GM21786 (cell line): ENCODE measurements around the gene ZNF532.

Experiments used
- ATAC-seq: cut with Tn5 transposase; IDR thresholded peaks from one replicate; pipeline ENCODE4 v1.9.1; 2021; ENCODE audit not compliant: unreplicated experiment

Gene ZNF532

DNA sequence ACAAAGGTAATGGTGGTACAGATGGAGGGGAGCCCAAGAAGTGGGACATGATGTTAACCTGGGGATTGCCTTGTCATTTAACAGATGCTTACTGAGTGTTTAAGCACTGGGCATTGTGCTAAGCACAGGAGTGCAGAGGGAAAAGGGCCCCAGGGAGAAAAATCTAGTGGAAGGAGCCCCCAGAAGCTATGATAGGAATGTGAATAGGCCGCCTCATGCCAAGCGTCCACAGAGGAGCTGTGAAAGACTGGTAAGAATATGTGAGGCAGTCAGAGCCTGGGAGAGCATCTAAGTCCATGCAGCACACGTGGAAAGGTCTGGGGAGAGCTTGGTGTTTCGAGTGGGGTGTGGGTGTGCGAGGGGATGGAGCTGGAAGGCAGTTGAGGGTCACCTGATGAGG lies 5.5 kb downstream of the ZNF532 start:
- no peak for ATAC-seq

DNA sequence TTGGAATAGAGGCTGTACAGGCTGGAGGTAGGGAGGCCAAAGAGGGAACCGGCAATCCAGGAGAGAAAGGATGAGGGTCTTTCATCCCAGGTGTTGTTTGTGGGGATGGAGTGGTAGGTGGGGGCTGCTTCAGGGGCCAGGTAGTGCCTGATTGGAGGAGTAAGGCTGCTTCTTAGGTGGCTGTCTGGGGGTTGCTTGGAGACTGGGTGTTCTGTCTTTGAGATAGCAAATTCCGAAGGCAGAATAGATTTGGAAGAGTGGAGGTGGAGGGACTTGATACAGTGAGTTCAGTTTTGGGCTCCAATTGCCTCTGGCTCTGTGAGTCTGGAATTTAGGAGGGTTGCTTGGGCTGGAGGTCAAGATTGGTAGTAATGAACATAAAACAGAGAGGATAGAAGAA lies 5.9 kb downstream of the ZNF532 start:
- ATAC-seq = no peak

DNA sequence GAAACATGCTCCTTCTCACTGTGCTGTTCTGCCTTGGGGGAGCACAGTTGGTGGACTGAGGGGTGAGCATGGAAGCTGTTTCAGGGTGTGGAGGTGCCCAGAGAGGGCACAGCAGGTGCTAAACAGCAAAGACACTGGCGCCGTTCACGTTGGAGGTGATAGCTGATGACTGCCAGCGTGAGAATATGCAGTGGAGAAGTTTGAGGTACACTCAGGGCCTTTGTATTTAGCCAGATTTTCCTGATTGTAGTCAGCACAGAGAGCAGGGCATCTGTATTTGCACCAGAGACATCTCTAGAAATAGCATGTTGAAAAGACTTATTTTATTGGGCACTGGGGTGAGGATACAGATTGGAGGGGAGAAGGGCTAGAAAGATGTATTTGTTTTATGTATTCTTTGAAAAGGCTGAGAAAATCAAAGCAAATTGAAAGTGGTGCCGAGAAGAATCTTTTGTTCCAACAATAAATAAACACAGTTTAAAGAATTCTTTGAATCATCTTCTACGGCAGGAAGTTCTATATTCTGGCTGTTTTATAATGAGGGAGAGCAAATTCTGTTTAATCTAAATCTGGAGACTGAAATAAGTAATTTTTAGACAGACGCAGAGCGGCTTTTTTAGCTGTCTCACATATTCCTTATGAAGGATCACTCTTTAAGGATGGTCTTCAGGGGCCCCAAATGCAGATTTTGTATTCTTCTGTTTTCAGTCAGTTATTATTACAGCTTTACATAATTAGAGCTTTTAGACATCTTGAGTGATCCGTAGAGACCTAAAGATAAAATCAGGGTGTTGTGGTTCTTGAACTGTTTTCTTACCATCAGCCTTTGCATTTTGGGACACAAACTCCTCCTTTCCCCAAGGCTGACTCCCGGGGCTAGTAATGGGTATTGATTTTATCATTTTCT lies 7.1 kb downstream of the ZNF532 start:
- no peak for ATAC-seq

DNA sequence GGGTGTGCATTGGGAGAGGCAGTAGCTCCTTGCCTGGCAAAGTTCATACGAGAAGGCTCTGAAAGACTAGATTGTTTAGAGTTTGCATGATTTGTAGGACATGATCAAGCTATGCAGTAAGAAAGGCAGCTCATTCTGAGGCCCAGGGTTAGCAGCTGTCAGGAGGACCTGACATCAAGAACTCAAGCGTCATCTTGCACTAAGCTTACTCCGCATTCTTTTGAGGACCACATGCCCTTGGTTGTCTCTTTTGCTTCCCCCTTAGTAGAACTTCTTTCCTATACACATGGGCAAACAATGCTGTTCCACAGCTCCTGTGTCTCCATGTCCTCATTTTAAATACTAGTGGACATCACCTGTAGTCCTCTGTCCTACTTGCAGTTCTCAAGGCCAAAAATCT lies 14.0 kb downstream of the ZNF532 start:
- no peak for ATAC-seq

DNA sequence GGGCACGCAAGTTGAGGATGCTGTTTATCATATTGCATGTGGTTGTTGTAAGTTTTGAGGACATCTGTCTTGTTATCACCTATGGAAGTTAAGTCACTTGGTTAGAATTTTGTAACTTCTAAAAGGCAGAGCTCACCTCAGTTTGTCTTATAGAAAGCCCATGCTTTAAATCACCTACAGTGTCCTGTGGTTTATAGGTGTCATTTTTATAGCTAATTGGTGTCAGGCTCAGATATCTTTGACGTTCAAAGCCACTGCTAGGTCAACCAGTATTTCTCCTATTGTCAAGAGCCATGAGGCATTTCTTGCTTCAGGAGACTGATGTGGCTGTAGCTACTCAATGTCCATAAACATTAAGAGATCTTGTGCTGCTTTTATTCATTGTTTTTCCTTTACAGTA lies 16.8 kb downstream of the ZNF532 start:
- ATAC-seq = no peak

DNA sequence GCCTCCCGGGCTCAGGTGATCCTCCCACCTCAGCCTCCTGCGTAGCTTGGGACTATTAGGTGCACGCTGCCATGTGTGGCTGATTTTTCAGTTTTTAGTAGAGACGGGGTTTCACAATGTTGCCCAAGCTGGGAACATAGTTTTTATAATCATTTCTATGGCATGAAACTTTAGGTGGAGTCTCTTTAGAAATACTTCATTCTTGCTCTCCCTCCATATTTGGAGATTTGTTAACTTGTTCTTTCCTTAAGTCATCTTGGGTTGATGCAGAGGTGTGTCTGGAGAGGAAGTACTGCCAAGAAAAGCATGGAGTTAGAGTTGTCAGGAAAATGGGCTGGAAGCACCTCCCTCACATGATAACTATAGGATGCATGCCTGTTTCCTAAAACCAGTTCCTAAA lies 17.4 kb downstream of the ZNF532 start:
- no peak for ATAC-seq

DNA sequence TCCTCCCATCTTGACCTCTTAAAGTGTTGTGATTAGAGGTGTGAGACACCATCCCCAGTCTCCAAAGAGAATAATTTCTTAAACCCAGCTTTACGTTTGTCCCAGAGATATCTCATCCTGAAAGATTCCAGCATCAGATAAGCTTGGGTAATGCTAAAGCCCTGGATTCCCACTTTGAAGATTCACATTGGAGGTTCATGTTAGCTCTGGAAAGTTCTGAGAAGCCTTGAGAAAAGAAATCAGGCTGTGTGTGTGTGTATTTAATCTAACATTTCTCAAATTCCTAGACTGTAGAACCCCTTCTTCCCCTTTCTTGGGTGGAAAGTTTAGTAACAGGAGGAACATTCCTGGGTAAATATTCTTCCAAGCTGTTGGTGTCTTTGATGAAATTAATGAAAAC lies 18.0 kb downstream of the ZNF532 start:
- ATAC-seq = no peak

DNA sequence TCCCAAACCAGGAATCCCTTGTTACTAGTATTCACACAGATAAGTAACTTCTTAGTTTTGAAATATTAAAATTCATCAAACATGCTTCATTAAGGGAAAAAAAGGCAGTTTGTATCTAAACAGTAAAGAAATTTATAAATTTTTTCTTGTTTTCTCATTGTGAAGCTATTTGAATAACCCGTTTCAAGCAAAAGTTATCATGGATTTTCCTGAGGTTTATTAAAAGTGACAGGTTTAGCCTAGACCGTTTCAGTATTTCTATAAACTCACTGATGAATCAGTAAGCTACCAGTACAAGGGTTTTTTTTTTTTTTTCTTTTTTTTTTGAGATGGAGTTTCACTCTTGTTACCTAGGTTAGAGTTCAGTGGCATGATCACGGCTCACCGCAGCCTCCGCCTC lies 20.0 kb downstream of the ZNF532 start:
- ATAC-seq = no peak

DNA sequence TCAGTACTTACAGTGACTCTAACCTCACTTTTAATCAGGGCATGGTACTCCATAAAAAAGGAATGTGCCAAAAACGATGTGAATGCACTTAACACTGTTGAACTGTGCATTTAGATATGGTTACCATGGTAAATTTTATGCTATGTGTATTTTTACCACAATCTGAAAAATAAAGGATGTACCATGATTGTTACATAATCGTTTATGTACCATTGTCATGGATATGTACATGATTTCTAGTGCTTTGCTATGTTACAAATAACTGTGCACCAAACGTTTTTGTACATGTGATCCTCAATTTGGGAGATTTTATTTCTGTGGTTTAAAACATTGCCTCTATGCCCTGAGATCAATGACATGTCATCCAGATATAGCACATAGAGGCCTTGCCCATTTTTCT lies 21.8 kb downstream of the ZNF532 start:
- ATAC-seq = no peak

DNA sequence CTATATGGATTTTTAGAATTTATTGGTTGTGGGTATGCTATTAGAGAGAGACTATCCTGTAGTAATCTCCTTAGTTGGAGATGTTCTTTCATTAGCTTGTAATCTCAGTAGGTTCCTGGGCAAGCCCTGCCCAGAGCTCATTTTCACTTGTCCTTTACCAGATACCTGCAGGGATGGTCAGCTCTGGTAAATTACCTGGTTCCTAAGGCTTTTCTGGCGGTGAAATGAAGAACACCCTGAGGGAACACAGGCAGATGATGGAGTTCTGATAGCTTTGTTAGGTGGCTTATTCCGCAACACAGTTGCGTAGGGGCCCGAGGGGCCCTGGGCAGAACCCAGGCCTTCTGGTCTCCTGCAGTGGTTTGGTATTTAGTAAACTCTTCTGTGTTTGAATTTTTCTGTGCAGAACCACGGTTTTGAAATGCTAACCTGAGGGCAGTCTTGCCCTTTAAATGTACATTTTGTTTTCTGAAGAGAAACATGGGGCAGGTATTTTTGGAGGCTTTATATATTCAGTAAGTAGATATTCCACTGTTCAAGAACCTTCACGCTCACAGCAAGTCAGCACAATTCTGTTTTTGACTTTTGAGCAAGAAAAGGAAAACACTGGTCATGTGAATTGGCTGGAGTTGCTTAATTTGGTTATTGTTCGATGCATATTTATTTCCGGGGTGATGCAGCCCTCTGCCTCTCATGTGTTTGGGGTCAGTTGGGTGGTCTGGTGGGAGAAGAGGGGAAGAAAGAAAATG lies 22.4 kb downstream of the ZNF532 start:
- peak; percentile 12 for ATAC-seq

DNA sequence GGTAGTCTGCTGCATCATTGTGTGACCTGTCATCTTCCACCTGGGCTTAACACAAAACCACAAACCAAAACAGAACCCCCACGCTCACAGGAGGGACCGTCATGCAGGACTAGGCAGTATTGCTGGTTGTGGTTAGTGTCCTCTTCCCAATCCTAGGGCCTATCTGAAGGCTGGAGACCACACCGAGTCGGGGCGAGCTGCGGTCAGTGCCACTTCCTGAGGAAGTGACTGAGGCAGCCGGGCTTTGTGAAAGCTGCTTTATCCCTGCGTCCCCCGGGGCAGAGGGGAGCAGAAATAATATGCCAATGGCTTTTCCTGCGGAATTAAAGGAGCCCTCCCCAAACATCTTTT lies 22.9 kb downstream of the ZNF532 start:
- ATAC-seq = peak; percentile 80

DNA sequence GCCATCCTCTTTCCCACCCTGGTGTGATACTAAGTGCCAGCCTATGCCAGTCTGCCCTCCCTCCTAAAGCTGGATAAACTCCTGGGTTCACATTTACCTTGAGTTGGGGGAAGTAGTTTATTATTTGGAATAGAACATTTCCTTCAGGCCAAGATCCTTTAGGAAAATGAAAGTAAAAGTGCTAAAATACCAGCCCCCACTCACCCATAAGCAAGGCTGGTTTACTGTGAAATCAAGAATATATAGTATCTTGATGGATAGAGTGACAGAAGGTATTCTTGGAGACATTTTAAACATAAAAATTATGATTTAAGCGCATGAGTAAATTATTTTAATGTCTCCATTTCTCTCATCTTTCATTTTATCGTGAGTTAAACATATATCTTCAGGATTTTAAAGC lies 27.1 kb downstream of the ZNF532 start:
- no peak for ATAC-seq

DNA sequence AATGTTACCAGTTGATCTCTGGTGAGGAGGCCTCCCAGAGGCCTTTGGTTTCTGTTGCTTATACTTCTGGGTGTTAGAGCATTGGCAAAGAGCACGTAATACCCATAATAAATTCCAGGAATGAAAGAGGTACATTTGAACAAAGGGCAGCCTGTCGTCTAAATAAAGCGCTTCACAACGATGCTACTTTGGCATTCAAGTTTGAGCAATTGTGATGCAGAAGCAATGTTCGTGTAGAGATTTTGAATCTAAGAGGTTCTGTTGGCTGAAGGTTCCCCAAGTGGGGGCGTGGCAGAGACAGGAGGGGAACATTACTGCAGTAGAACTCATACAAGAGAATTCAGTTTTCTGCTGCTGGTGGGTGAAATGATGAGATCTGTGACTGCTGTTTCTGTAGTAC lies 27.8 kb downstream of the ZNF532 start:
- ATAC-seq = no peak

DNA sequence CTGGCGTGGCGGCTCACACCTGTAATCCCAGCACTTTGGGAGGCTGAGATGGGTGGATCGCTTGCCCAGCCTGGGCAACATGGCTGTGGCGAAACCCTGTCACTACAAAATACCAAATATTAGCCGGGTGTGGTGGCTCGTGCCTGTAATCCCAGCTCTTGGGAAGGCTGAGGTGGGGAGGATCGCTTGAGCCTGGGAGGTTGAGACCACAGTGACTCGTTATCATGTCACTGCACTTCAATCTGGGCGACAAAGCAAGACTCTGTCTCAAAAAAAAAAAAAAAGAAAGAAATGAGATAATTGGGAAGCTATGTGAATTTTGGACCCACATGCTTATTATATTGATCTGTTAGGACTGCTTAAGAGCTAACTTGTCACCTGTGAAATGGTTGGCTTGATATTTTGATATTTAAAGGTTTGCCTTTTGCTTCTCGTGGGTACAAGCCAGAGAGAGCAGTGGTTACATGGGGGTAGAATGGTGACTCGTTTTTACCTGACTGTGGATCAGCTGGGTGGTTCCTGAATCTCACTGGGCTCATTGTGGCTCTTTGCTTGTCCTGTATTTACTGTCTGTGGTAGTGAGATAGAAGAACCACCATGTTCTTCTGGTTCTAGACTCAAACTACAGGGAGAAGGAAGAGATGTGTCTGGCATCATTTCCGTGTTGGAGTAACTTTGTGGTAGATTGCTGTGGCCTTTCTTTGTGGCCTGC lies 28.9 kb downstream of the ZNF532 start:
- no peak for ATAC-seq

DNA sequence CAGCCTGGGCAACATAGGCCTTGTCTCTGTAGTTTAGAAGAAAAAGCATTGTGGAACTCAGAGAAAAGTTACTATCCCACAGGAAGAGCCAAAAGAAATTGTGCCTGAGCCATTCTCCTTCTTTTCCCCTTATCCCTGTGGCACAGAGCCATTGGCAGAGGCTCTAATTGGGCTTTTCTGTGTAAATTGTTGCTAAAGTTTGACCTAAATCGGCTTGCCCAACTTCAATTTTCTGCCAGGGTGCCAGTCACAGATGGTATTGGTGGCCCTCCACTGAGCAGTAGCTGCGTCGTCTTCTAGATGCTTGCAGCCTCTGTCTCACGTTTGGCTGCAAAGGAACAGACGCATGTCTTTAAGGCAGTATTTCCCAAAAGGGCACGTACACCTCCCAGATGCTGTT lies 30.3 kb downstream of the ZNF532 start:
- ATAC-seq = no peak

DNA sequence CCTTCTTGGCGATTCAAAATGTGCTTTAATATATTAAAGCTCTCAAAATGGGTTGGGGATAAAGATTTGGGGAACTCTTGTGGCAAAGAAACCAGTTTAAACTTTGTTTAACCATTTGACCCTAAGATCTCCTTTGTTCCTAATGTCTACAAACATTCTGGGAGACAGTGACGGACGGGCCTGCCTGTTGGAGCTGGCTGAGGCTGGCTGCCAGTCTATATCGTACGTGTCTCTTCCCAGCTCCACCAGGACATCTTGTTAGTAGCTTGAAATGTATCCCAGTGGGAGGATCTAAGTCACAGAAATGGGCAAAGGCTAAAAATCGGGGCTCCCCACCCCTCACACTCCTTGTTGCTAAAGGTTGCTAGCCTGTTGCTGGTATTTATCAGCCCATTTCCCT lies 30.7 kb downstream of the ZNF532 start:
- ATAC-seq = no peak

DNA sequence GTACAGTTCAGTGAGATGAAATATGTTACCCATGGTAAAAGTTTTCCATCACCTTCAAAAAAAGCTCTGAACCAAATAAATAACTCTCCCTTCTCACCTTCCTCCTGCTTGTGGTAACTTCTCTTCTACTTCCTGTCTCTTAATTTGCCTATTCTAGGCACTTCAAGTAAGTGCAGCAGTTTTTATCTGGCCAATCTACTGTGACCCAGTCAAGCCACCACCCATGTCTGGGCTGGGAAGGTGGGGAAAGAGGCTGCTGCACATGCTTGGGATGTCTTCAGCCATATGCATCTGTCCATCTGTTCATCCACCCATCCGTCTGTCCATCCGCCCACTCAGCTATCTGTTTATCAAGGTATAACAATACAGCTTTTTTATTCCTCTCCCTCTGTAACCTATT lies 31.6 kb downstream of the ZNF532 start:
- peak; percentile 83 for ATAC-seq

DNA sequence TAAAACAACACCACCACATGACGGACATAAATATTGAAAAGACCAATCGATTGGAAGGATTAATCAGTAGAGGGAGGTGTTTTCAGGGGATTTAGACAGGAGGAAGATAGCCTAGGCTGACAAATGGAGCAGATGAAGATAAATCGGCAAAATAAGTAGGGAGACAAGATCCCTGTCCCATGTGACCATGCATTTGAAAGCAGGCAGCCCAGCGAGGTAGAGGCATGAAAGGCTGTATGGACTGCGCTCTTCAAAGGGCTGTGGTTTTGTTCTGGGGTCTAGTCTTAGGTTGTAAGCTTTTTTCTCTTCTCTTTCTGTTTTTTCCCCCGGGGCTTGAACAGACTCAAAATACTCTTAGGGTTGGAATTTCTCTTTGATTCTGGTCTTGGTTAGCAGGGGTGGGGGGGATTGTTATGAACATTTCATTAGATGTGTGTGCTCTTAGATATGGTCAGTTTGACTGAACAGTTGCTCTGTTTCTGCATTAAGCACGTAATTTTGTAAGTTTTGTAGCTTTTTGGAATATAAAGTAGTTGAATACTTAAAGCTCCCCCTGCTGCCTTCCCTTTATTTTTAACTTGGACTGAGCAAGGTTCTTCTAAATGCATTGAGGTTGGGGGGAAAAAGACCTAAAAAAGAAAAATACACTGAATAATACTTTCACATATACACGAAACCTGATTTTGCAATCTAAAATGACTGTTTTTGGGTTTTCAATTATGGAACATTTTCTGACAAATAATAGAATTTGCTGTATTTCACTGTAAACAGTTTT lies 32.2 kb downstream of the ZNF532 start:
- ATAC-seq = no peak

DNA sequence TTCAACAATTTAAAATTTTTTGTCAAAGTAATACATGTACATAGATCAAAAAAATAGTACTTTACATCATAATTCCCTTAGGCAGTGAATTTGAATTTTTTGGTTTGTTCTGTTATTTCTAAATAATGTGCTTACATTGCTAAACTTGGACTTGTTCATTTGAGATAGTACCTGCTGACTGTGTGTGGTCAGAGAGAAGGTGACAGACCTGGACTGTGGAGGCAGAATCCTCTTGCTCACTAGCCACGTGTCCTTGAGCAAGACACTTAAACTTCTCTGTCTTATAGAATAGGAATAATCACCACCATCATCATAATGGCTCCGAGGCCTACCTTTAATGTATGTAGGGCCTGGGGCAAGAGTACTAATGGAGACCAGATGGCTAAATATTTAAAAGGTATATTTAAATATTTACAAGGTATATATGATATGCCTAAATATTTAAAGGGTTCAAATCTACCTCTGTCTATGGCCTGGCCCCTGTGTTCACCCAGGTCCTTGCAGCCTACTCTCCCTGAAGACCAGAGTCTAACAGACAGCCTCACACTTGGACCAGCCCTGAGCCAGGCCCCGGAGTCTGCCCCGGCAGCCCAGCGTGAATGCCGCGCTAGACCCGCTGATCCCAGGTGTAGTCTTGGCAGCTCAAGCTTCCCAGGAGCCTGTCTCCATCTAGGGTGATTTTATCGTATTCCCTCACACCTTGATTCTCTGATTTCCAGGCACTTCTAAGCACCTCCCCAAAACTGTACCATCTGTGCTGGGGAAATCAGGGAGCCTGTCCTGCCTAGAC lies 33.5 kb downstream of the ZNF532 start:
- no peak for ATAC-seq

DNA sequence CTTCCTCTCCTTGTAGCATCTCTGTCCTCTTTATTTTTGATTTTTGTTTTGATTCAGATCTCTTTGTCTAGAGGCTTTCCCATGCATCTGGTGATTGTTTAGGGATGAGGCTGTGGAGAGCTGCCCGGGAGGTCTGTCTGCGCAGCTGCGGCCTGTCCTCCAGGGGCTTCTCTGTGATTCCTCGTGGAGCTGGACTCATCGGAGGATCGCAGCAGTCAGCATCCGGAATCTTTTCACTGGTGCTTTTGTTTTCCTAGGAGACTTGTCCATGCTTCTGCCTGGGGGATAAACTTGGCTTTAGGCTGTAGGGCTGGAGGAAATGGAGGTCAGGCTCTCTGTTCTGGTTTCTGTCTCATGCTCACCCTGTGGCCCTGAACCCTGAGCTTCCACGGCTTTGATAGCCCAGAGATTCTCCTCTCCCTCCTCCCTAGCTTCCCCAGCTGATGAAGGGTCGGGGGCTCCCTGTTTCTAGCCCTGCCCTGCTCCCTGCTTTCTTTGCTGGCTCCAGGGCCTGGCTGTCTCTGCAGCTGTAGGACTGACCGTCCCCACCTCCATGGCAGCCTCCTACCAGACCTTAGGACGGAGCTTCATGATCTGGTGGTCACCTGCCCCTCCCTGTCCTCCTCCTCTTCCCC lies 35.5 kb downstream of the ZNF532 start:
- ATAC-seq = no peak
